D721Med (cell line): ENCODE data around the gene ARID3C.

ENCODE experiments used
- DNase-seq: peaks from one replicate; pipeline ENCODE4 v3.0.0; 2011; ENCODE audit warnings: low spot score; ENCODE audit not compliant: insufficient read length
- FAIRE-seq: peaks from 2 replicates; lab custom pipeline; 2011; peaks lifted over from hg19 to GRCh38; lab: Jason Lieb, UNC
- TF ChIP-seq, protein P1 (sequence below): IDR thresholded peaks from 2 replicates; pipeline ENCODE4 v1.5.1; 2012; ENCODE audit warnings: mild to moderate bottlenecking, control low read depth; ENCODE audit not compliant: insufficient read depth; ENCODE audit errors: missing control alignments

Gene ARID3C

DNA sequence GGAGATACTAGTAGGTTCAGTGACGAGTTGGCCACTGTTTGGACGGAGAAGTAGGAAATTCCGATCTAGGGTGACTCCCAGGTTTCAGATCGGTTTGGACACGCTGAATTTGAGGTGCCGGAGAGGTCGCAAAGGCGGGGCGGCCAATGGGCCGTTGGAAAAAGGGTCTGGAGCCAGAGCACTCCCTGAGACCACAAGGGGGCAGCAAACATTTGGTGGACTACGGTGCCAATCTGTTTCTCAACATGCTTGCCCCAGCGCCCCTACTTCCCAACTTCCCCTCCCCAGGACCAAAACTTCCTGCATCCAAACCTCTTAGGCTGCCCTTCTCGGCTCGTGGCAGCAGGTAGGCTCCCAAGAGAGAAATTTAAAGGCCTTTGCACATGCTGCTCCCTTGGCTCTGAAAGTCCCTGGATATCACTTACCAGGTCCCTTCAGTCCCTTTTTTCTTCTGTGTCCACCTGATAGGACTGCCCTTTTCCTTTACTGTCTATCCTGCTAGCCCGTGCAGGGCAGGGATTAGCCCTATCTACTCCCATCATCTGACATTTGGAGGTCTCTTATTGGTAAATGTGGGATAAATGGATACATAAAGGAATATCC lies 16.0 kb downstream of the ARID3C start:
- FAIRE-seq (no peak), DNase-seq (no peak)
- TF ChIP-seq, protein P1, sequence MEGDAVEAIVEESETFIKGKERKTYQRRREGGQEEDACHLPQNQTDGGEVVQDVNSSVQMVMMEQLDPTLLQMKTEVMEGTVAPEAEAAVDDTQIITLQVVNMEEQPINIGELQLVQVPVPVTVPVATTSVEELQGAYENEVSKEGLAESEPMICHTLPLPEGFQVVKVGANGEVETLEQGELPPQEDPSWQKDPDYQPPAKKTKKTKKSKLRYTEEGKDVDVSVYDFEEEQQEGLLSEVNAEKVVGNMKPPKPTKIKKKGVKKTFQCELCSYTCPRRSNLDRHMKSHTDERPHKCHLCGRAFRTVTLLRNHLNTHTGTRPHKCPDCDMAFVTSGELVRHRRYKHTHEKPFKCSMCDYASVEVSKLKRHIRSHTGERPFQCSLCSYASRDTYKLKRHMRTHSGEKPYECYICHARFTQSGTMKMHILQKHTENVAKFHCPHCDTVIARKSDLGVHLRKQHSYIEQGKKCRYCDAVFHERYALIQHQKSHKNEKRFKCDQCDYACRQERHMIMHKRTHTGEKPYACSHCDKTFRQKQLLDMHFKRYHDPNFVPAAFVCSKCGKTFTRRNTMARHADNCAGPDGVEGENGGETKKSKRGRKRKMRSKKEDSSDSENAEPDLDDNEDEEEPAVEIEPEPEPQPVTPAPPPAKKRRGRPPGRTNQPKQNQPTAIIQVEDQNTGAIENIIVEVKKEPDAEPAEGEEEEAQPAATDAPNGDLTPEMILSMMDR, result peak; percentile 82

GRCh38 chr9:34611811-34612787 lies 16.8 kb downstream of the ARID3C start, which contains the start of gene RPP25L:
Gene RPP25L, minus strand, starts transcription at chr9:34612097. Its CDS starts 801 bp downstream, at chr9:34611296.
- no peak for FAIRE-seq
- peak; percentile 87 for DNase-seq
- TF ChIP-seq, protein P1, result no peak

DNA sequence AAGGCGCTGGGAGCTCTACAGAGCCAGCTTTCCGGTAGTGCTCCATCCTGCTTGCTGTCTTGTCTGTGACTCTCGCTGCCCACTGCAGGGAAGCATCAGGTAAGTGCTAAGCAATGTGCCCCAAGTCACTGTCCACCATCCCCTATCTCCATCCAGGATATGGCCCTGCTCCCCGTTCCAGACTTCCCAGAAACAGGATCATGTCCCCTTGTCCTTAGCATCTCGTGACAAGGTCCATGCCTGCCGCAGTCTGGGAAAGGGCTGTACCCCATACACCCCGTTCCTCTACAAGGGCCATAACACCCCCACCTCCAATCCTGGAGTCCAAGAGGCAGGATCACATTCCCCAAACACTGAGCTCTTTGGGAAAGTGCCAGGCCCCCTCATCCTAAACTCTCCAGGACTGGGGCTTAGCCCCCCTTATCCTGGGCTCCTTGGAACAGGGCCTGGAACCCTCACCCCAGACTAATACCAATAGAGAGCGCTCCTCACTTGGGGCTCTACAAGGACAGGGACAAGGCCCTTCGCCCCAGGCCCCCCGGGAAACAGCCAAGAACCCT lies 17.5 kb downstream of the ARID3C start:
- TF ChIP-seq, protein P1, result peak; percentile 0
- DNase-seq (no peak), FAIRE-seq (no peak)

DNA sequence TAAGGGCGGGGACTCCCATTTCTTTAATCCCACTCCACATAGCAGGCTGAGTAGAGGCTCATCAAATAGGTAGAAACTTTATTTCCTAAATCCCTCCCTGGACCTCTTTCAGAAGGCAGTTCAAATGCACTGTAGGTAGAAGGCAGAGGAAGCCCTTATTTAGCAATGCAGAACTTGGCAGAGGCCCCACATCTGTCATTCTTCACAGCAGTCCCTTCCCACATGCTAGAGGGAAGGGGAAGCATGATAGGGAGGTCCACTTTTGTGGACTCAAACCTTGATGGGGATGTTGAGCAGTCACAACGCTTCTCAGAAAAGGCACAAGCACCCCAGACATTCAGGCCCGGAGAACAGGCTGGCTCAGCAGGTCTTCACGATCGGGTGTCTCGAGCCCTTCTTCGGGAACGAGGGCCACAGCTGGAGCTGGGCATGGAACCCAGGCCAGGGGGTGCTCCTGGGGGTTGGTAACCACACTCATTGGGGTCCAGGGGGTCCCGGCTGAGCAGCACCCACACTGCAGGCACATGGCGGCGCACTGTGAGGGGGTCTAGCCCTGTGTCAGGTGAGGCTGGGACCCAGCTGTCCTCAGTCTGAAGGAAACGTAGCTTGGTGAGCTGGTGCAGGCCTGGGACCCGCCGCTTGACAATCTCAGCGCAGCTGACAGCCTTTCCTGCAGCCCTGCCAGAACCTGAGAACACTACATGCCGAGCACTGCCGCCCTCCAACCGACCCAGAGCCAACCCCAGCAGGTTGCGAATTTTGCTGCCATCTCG lies 18.2 kb downstream of the ARID3C start:
- DNase-seq, result no peak
- TF ChIP-seq, protein P1, result no peak

DNA sequence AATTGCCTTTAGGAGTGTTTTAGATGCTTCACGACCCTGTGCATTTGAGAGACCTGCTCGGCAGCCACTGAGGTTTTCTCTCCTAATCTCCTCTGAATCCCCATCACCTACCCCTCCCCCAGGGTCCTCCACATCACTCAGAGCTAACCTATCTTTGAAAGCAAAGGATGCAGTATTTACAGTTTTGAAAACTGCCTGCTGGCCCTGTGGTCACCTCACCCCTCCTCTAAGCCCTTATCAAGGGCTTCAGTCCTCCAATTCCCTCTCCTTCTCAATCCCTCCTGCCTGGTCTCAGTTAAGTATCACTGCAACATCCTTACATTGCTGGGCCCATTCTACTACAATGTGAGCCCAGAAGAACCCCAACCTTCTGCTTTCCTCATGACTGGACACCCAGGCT lies 21.5 kb downstream of the ARID3C start:
- TF ChIP-seq, protein P1, result no peak
- DNase-seq (no peak), FAIRE-seq (no peak)

More for the DNA sequence above, 18.2 kb downstream of the ARID3C start:
- FAIRE-seq, result no peak

DNA sequence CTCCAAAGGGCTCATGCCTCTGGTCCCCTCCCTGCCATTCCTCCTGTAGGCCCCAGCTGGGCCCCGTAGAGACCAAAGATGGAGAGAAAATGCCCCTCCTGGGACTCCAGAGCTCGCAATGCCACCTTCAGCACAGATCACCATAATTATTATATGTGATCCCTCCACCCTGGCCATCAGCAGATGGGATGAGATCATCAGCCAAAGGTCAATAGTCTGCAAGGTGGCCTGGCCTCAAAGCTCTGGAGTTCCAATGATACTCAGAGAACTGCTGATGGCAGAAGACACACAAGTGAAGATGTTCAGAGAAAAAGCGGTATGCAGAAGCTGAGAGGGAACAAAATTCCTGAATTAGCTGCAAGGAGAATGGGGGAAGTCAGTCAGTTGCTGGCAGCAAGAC lies 22.0 kb downstream of the ARID3C start:
- FAIRE-seq, result no peak

More for the DNA sequence above, 22.0 kb downstream of the ARID3C start:
- no peak for DNase-seq
- TF ChIP-seq, protein P1, result no peak
